Right lobe of liver (tissue), 4 donors: ENCODE results near the gene CENPS.

Experiments used
- POLR2A ChIP-seq: fragments of 450-650 bp; IDR thresholded peaks from one replicate; pipeline ENCODE4 v1.6.1; 2017; ENCODE audit warnings: antibody characterized with exemption, mild to moderate bottlenecking
- TF ChIP-seq, protein P1 (sequence below), 4 donors: fragments of 200-600 bp in 3 of 4; fragments of 450-650 bp in 1 of 4; IDR thresholded peaks; one replicate each; pipeline versions ENCODE4 v1.5.1 to v1.8.0; 2016 to 2022; ENCODE audit warnings: antibody characterized with exemption in 4 of 4, mild to moderate bottlenecking in 2 of 4
- donor health status: DM: no; HTN: no; CAD: no.
- donor health status: DM: no; HTN: no; CAD: no.
- donor health status: DM: no; HTN: yes; CAD: no.

DNA sequence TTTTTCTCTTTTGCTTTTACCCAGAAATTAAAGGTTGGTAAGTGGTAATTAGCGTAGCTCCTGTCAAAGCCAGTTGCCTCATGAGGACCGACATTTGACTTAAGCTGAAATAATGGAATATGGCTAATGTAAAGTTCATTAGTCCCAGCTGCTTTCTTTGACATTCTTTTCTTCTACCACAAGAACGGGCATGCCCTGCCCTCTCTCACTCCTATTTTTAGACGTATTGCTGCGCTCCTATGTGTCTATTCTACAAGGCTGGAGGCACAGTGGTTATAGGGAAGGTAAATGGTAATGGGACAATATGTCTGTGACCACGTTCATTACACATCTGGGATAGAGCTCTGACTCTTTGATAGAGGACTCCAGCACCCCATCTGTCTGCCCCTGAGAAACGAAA lies 26.4 kb downstream of the CENPS start:
- TF ChIP-seq, protein P1, sequence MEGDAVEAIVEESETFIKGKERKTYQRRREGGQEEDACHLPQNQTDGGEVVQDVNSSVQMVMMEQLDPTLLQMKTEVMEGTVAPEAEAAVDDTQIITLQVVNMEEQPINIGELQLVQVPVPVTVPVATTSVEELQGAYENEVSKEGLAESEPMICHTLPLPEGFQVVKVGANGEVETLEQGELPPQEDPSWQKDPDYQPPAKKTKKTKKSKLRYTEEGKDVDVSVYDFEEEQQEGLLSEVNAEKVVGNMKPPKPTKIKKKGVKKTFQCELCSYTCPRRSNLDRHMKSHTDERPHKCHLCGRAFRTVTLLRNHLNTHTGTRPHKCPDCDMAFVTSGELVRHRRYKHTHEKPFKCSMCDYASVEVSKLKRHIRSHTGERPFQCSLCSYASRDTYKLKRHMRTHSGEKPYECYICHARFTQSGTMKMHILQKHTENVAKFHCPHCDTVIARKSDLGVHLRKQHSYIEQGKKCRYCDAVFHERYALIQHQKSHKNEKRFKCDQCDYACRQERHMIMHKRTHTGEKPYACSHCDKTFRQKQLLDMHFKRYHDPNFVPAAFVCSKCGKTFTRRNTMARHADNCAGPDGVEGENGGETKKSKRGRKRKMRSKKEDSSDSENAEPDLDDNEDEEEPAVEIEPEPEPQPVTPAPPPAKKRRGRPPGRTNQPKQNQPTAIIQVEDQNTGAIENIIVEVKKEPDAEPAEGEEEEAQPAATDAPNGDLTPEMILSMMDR (IDR thresholded peaks at IDR 0.05) = no peak
- TF ChIP-seq POLR2A = no peak
